ENCODE measurements around the gene CC2D1A. TPM values are rescaled to one million over a fixed set of nuclear protein-coding genes. Genes with fewer than 3 reads are reported as not detected.
A peak's percentile ranks its signal among the peaks of the same experiment; 100 is the strongest.

Gene CC2D1A
- total RNA-seq, 1 donor from 2014 or later = 35.4 TPM

DNA sequence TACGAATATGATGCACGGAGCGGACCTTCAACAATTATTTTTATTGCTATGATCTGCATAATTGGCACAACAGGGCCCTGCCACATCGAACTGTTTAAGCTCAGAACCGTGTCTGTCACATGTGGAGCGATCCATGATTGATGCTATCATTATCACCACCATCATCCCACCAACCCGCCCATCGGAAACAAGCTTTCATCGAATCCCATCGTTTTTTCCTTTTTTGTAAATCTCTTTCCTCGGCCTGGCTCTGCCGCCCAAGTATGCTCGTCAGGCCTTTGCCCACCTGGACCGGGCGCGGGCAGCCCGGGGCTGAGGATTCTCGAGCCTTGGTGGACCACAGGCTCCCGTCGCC, 45.8 kb downstream of the CC2D1A start:
- Mint-ChIP-seq H3K27ac (peak overlapping the region; percentile 95), H3K4me3 (peak overlapping the region; percentile 96), H3K36me3 (no peaks in the 10 kb centered on the region), H3K9me3 (no peaks in the 10 kb centered on the region), H3K27me3 (no peaks in the 10 kb centered on the region), H3K4me1 (ENCODE audit: unreplicated experiment) (peaks cover 7% of the 10 kb centered on the region)
- no peak for DNase-seq (ENCODE audit: extremely low spot score, unreplicated experiment)
- TF ChIP-seq, protein P1, sequence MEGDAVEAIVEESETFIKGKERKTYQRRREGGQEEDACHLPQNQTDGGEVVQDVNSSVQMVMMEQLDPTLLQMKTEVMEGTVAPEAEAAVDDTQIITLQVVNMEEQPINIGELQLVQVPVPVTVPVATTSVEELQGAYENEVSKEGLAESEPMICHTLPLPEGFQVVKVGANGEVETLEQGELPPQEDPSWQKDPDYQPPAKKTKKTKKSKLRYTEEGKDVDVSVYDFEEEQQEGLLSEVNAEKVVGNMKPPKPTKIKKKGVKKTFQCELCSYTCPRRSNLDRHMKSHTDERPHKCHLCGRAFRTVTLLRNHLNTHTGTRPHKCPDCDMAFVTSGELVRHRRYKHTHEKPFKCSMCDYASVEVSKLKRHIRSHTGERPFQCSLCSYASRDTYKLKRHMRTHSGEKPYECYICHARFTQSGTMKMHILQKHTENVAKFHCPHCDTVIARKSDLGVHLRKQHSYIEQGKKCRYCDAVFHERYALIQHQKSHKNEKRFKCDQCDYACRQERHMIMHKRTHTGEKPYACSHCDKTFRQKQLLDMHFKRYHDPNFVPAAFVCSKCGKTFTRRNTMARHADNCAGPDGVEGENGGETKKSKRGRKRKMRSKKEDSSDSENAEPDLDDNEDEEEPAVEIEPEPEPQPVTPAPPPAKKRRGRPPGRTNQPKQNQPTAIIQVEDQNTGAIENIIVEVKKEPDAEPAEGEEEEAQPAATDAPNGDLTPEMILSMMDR (conservative IDR thresholded peaks at IDR 0.05) = no peak

DNA sequence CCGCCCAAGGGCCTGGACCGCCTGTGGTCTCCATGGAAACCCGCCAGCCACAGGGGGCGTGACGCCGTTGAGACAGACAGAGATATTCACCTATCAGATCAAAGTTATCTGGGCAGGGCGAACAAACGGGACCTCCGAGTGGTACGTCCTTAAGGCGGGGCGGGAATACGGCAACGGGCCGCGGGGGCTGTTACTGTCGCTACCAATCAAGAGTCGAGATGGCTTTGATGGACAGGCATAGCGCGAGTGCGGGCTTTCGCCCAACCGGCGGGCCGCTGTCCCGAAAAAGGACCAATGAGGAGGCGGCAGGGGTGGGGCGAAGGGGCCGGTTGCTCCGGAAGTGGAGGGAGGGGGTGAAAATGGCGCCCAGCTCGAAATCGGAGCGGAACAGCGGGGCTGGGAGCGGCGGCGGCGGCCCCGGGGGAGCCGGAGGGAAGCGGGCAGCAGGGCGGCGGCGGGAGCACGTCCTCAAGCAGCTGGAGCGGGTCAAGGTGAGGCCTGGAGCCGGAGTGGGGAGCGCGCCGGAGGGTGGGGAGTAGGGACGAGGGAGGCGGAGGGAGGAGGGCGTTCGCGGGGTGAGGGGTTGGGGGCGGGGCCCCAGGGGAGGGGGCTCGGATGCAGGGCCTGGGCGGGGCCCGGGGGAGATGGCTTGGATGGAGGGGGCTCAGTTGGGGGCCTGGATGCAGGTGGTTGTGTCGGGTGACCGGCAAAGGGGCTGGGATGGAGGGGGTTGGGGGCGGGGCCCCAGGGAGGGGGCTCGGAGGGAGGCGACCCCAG, 46.3 kb downstream of the CC2D1A start, which contains the start of gene DCAF15:
TSS of gene DCAF15 (plus strand) at position 356 of the 777 bp plus-strand sequence. CDS start at position 360, 4 bp downstream.
- Mint-ChIP-seq H3K4me1 (ENCODE audit: unreplicated experiment) (peaks cover 7% of the 10 kb centered on the region), H3K4me3 (peak within 1 kb of the TSS; percentile 96), H3K9me3 (no peaks in the 10 kb centered on the region), H3K36me3 (peaks cover 4% of the 10 kb centered on the region), H3K27me3 (no peaks in the 10 kb centered on the region), H3K27ac (peak within 1 kb of the TSS; percentile 95)
- DNase-seq (ENCODE audit: extremely low spot score, unreplicated experiment) = peak; percentile 99
- TF ChIP-seq, protein P1 (conservative IDR thresholded peaks at IDR 0.05) = no peak

DNA sequence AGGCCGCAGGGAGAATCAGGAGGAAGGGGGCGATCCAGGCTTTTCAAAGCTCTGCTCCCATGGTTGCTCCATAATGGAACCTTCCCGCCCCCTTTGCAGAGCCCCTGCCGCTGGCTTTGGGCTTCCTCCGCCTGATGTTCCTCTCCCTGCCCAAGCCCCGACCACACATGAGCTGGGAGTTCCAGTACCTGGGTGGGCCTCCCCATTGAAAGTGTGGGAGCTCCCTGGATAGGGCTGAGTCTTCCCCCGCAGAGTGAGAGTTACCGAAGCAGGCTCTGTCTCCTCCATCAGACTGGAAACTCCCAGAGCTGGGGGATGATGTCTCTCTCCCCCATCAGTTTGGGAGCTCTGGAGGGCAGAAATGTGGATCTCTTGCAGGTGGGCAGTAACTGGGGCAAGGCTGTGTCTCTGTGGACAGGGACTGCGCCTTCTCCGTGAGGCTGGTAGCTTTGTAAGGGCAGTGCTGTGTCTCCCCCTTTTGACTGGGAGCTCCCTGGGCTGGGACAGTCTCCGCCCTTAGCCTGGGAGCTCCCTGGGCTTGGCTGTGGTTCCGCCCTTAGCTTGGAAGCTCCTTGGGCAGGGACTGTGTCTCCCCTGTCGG, 47.0 kb downstream of the CC2D1A start:
- Mint-ChIP-seq H3K9me3 (no peaks in the 10 kb centered on the region), H3K4me3 (peak overlapping the region; percentile 89), H3K27me3 (no peaks in the 10 kb centered on the region), H3K27ac (peak overlapping the region; percentile 59), H3K36me3 (peaks cover 4% of the 10 kb centered on the region), H3K4me1 (ENCODE audit: unreplicated experiment) (peaks cover 7% of the 10 kb centered on the region)
- TF ChIP-seq, protein P1 (conservative IDR thresholded peaks at IDR 0.05) = no peak
- no peak for DNase-seq (ENCODE audit: extremely low spot score, unreplicated experiment)

DNA sequence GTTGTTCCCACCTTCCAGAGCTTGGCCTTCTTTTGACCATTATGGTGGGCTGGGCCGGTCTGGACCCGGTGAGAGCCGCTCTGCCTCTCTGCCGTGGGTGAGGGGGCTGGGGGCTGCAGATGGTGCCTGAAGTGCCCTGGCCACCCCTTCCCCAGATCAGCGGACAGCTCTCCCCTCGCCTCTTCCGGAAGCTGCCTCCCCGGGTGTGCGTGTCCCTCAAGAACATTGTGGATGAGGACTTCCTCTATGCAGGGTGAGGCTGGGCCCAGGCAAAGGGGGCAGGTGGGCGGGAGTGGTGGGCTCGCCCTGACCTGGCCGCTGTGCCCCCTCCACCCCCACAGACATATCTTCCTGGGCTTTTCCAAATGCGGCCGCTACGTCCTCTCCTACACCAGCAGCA, 48.2 kb downstream of the CC2D1A start:
- Mint-ChIP-seq H3K27me3 (no peaks in the 10 kb centered on the region), H3K9me3 (no peaks in the 10 kb centered on the region), H3K27ac (no peak overlapping the region), H3K4me3 (peak overlapping the region; percentile 89), H3K4me1 (ENCODE audit: unreplicated experiment) (peaks cover 7% of the 10 kb centered on the region), H3K36me3 (peaks cover 4% of the 10 kb centered on the region)
- TF ChIP-seq, protein P1 (conservative IDR thresholded peaks at IDR 0.05) = no peak
- no peak for DNase-seq (ENCODE audit: extremely low spot score, unreplicated experiment)

DNA sequence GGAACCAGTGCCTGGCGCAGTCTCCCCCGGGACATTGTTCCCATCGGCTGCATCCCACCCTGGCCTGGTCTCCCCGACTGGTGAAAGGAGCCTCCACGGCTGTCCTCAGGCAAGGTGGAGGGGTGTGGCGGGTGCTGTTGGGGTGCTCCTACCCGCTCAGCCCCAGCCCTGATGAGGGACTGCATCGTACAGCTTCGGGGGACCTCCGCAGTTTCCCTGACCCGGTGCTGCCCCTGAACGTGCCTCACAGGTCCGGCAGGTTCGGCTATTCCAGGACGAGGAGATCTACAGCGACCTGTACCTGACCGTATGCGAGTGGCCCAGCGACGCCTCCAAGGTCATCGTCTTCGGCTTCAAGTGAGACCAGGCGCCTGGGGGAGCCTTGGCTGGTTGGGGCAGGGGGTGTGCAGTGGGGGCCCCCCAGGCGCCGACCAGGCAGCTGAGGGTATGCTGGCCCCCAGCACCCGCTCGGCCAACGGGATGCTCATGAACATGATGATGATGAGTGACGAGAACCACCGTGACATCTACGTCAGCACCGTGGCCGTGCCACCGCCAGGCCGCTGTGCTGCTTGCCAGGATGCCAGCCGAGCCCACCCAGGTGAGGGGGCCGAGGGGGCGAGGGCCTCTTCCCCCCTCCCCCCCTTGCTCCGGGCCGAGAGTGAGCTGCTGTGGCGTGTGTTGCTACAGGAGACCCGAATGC, 49.8 kb downstream of the CC2D1A start:
- no peak for DNase-seq (ENCODE audit: extremely low spot score, unreplicated experiment)
- Mint-ChIP-seq H3K36me3 (peaks cover 4% of the 10 kb centered on the region), H3K9me3 (no peaks in the 10 kb centered on the region)

More for the DNA sequence above, 49.8 kb downstream of the CC2D1A start:
- H3K27ac Mint-ChIP-seq = no peak overlapping the region
- TF ChIP-seq, protein P1 (conservative IDR thresholded peaks at IDR 0.05) = no peak
- no peak overlapping the region for H3K4me3 Mint-ChIP-seq
- H3K4me1 Mint-ChIP-seq (ENCODE audit: unreplicated experiment) = peaks cover 7% of the 10 kb centered on the region
- no peaks in the 10 kb centered on the region for H3K27me3 Mint-ChIP-seq
